ENCODE results near the gene TMEM171. TPM values are rescaled to one million over a fixed set of nuclear protein-coding genes. Genes with fewer than 3 reads are reported as not detected.

Gene TMEM171
- total and polyA plus RNA-seq, 8 donors = 1.2 to 59.8 (median 8.0) TPM

DNA sequence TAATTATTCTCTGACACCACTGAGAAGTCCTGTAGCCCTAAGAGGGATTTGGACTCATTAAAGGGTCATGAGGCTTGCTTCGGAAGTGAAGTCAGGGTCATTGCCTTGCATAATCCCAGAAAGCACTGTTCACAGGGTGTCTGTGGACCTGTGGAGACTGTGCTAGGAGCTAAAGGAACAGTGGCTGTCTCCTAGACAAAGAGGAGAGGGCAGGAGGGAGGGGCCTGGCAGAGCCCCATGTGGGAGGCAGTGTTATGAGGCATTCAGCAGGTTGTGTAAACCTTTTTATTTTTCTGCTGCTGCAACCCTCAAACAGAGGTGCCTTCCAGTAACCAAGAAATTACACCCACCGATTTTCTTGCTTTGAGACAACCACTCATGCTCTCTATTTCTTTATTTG lies 55.9 kb downstream of the TMEM171 start:
- no peak for TF ChIP-seq POLR2AphosphoS5 (IDR thresholded peaks at IDR 0.05)
- no peak for TF ChIP-seq EP300 (IDR thresholded peaks at IDR 0.05)
- no peak for TF ChIP-seq POLR2A (IDR thresholded peaks at IDR 0.05)
- TF ChIP-seq, protein P1, sequence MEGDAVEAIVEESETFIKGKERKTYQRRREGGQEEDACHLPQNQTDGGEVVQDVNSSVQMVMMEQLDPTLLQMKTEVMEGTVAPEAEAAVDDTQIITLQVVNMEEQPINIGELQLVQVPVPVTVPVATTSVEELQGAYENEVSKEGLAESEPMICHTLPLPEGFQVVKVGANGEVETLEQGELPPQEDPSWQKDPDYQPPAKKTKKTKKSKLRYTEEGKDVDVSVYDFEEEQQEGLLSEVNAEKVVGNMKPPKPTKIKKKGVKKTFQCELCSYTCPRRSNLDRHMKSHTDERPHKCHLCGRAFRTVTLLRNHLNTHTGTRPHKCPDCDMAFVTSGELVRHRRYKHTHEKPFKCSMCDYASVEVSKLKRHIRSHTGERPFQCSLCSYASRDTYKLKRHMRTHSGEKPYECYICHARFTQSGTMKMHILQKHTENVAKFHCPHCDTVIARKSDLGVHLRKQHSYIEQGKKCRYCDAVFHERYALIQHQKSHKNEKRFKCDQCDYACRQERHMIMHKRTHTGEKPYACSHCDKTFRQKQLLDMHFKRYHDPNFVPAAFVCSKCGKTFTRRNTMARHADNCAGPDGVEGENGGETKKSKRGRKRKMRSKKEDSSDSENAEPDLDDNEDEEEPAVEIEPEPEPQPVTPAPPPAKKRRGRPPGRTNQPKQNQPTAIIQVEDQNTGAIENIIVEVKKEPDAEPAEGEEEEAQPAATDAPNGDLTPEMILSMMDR (IDR thresholded peaks at IDR 0.05) = no peak
- 77 to 83% (median 81%) methylated on average over 2 of the region's 2 CpGs for WGBS, 5 donors
- intact Hi-C loops (cut with DNase I; ENCODE audit: low total_unique reads) = no loop called here

DNA sequence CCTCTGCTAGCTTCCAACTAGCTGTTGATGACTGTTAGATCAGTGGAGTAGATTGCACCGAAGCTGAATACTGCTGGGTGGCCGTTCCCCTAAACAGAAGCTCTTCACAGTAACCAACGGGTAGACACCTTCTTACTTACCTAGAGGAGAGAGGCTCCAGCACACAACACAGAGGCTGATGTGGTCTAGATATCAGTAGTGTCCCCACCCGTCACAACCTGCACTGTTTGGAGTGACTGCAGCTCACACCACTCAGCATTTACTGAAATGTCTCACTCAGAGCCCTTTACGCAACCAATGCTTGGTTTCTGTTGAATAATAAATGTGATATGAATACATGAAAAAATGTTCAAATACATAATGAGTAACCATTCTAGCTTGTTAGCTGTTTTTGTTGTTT lies 57.9 kb downstream of the TMEM171 start:
- no peaks in the 10 kb centered on the region for H3K4me1 ChIP-seq
- no peak overlapping the region for H3K4me3 ChIP-seq
- no peak overlapping the region for H3K27ac ChIP-seq
- TF ChIP-seq EP300 (IDR thresholded peaks at IDR 0.05) (no peak), POLR2AphosphoS5 (IDR thresholded peaks at IDR 0.05) (no peak), POLR2A (IDR thresholded peaks at IDR 0.05) (no peak)
- TF ChIP-seq, protein P1 (IDR thresholded peaks at IDR 0.05) = no peak
- DNase-seq = no peak
- H3K36me3 ChIP-seq = no peaks in the 10 kb centered on the region
- H3K27me3 ChIP-seq = peaks cover 0 to 41% (median under 1%) of the 10 kb centered on the region in 3 donors
- intact Hi-C loops (cut with DNase I; ENCODE audit: low total_unique reads) = no loop called here
- no peaks in the 10 kb centered on the region for H3K9me3 ChIP-seq
- WGBS, 5 donors = 86 to 92% (median 88%) methylated on average over 4 to 5 of the region's 5 CpGs

More for the DNA sequence above, 55.9 kb downstream of the TMEM171 start:
- Histone ChIP-seq H3K36me3 (no peaks in the 10 kb centered on the region), H3K27me3 (peaks cover 0 to 49% (median 0%) of the 10 kb centered on the region in 3 donors), H3K9me3 (no peaks in the 10 kb centered on the region), H3K4me3 (no peak overlapping the region), H3K27ac (no peak overlapping the region), H3K4me1 (no peaks in the 10 kb centered on the region)
- DNase-seq = no peak

DNA sequence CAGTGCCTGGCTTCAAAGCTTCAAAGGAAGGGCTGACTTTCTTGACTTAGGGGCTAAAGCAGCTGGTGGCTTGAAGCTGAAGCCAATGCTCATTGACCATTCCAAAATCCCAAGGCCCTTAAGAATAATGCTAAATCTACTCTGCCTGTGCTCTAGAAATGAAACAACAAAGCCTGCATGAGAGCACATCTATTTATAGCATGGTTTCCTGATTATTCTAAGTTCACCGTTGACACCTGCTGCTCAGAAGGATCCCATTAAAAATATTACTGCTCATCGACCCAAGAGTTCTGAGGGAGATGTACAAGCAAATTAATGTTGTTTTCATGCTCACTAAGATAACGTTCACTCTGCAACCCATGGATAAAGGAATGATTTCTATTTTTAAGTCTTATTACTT lies 59.4 kb downstream of the TMEM171 start:
- Histone ChIP-seq H3K36me3 (no peaks in the 10 kb centered on the region), H3K4me1 (no peaks in the 10 kb centered on the region), H3K27me3 (peaks cover 0 to 34% (median 5%) of the 10 kb centered on the region in 3 donors), H3K27ac (no peak overlapping the region), H3K4me3 (no peak overlapping the region), H3K9me3 (peaks cover 0 to 6% (median 4%) of the 10 kb centered on the region in 4 donors)
- intact Hi-C loops (cut with DNase I; ENCODE audit: low total_unique reads) = no loop called here
- TF ChIP-seq POLR2A (IDR thresholded peaks at IDR 0.05) (no peak), EP300 (IDR thresholded peaks at IDR 0.05) (no peak), POLR2AphosphoS5 (IDR thresholded peaks at IDR 0.05) (no peak)
- TF ChIP-seq, protein P1 (IDR thresholded peaks at IDR 0.05) = no peak
- DNase-seq = no peak
- WGBS, 5 donors = 63 to 69% (median 67%) methylated on average over 3 of the region's 3 CpGs

DNA sequence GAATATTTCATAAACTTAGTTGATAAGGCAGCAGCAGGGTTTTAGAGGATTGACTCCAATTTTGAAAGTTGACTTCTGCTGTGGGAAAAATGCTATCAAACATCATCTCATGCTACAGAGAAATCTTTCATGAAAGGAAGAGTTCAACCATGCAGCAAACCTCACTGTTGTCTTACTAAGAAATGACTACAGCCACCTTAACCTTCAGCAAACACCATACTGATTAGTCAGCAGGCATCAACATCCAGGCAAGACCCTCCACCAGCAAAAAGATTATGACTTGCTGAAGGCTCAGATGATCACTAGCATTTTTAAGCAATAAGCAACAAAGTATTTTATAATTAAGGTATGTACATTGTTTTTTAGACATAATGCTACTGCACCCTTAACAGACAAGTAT lies 60.2 kb downstream of the TMEM171 start:
- TF ChIP-seq, protein P1 (IDR thresholded peaks at IDR 0.05) = no peak
- no peak for TF ChIP-seq EP300 (IDR thresholded peaks at IDR 0.05)
- no peak for TF ChIP-seq POLR2AphosphoS5 (IDR thresholded peaks at IDR 0.05)
- no peak for TF ChIP-seq POLR2A (IDR thresholded peaks at IDR 0.05)
- Histone ChIP-seq H3K36me3 (no peaks in the 10 kb centered on the region), H3K4me3 (no peak overlapping the region), H3K27ac (no peak overlapping the region), H3K4me1 (no peaks in the 10 kb centered on the region), H3K9me3 (peaks cover 0 to 12% (median 5%) of the 10 kb centered on the region in 4 donors), H3K27me3 (peaks cover 0 to 33% (median 5%) of the 10 kb centered on the region in 3 donors)
- intact Hi-C loops (cut with DNase I; ENCODE audit: low total_unique reads) = no loop called here
- no peak for DNase-seq

Other genes with a start within 250 kb of the TMEM171 start
- gene FCHO2, start 164.5 kb upstream of the TMEM171 start, total RNA-seq = 10 to 100 TPM in 4 of 5 donors, 1 to 10 TPM in 1; 7.0 to 46.1 (median 18.1) TPM
- 10 to 100 TPM in 2 of 3 donors, 1 to 10 TPM in 1; 6.9 to 11.6 (median 10.2) TPM for gene FCHO2, start 164.5 kb upstream of the TMEM171 start, polyA plus RNA-seq
- not detected for gene TMEM174, start 52.6 kb downstream of the TMEM171 start, total RNA-seq
- gene TMEM174, start 52.6 kb downstream of the TMEM171 start, polyA plus RNA-seq = not detected